ENCODE data around the gene GLIS1. TPM values are rescaled to one million over a fixed set of nuclear protein-coding genes. Genes with fewer than 3 reads are reported as not detected.

GLIS1 gene
- total RNA-seq, 1 donor from 2014 or later, result 1.6 TPM

DNA sequence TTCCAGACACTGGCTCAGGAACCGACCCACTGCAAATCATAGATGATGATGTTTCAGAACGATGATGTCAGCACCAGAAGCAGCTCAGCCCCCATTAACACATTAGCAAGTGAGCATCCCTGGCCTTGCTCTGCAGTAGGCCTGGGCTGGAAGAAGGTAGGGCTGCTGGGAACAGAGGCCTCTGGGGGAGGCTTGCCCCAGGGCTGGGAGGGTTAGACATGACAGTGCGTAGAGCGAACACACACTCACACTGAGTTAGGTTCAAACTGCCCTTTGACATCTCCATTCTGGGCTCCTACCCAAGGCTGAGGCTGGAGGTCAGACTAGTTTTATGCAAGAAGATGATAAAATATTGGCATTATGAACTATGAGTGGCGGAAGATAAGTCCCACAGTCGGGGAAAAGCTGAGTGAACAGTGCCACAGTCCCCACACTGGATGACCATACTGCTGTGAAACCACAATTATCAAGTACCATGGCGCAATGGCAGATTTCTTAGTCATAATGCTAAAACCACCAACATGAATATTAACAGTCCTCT, 188.7 kb downstream of the GLIS1 start:
- Mint-ChIP-seq H3K4me1 (no peaks in the 10 kb centered on the region), H3K27me3 (ENCODE audit: low read depth) (peaks cover 5% of the 10 kb centered on the region), H3K9me3 (no peaks in the 10 kb centered on the region), H3K27ac (no peak overlapping the region), H3K36me3 (no peaks in the 10 kb centered on the region), H3K4me3 (no peak overlapping the region)
- TF ChIP-seq, protein P1, sequence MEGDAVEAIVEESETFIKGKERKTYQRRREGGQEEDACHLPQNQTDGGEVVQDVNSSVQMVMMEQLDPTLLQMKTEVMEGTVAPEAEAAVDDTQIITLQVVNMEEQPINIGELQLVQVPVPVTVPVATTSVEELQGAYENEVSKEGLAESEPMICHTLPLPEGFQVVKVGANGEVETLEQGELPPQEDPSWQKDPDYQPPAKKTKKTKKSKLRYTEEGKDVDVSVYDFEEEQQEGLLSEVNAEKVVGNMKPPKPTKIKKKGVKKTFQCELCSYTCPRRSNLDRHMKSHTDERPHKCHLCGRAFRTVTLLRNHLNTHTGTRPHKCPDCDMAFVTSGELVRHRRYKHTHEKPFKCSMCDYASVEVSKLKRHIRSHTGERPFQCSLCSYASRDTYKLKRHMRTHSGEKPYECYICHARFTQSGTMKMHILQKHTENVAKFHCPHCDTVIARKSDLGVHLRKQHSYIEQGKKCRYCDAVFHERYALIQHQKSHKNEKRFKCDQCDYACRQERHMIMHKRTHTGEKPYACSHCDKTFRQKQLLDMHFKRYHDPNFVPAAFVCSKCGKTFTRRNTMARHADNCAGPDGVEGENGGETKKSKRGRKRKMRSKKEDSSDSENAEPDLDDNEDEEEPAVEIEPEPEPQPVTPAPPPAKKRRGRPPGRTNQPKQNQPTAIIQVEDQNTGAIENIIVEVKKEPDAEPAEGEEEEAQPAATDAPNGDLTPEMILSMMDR (IDR thresholded peaks at IDR 0.05; ENCODE audit: unreplicated experiment), result no peak
- DNase-seq (ENCODE audit: low spot score in 2 of 2, unreplicated experiment in 2 of 2), result peak in 1 of 2 experiments; percentile 14

DNA sequence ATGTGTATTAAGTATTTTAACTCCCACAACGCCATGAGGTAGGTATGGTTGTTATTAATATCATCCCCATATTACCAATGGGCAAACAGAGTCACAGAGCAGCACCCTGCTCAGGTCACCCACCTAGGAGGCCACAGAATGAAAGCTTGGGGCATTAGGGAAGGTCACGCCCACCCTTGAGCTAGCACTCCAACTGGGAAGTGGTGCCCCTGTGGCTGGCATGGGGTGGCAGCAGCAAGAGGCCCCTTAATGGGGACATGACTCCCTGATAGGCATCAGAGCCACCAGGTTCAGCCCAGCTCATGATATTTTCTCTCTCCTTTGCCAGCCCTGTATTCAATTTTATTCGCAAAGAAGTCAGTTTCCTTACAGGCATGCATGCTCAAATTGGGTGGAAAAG, 189.2 kb downstream of the GLIS1 start:
- H3K4me1 Mint-ChIP-seq, result no peaks in the 10 kb centered on the region
- H3K36me3 Mint-ChIP-seq, result no peaks in the 10 kb centered on the region
- H3K4me3 Mint-ChIP-seq, result no peak overlapping the region
- H3K9me3 Mint-ChIP-seq, result no peaks in the 10 kb centered on the region
- DNase-seq (ENCODE audit: low spot score in 2 of 2, unreplicated experiment in 2 of 2), result no peak
- TF ChIP-seq, protein P1 (IDR thresholded peaks at IDR 0.05; ENCODE audit: unreplicated experiment), result no peak
- no peak overlapping the region for H3K27ac Mint-ChIP-seq
- peaks cover 6% of the 10 kb centered on the region for H3K27me3 Mint-ChIP-seq (ENCODE audit: low read depth)

DNA sequence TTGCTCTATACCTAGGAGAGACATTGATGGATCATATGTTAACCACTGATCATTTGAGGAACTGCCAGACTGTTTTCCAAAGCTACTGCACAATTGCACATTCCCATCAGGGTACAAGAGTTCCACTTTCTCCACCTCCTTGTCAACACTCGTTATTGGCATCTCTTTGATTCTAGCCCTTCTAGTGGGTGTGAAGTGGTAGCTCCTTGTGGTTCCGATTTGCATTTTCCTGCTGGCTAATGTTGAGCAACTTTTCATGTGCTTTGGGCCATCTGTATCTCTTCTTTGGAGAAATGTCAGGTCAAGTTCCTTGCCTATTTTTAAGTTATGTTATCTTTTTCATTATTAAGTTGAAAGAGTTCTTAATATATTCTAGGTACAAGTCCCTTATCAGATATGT, 189.7 kb downstream of the GLIS1 start:
- TF ChIP-seq, protein P1 (IDR thresholded peaks at IDR 0.05; ENCODE audit: unreplicated experiment), result no peak
- Mint-ChIP-seq H3K36me3 (no peaks in the 10 kb centered on the region), H3K4me3 (no peak overlapping the region), H3K4me1 (no peaks in the 10 kb centered on the region), H3K27ac (no peak overlapping the region), H3K9me3 (no peaks in the 10 kb centered on the region), H3K27me3 (ENCODE audit: low read depth) (peaks cover 6% of the 10 kb centered on the region)
- DNase-seq (ENCODE audit: low spot score in 2 of 2, unreplicated experiment in 2 of 2), result no peak

DNA sequence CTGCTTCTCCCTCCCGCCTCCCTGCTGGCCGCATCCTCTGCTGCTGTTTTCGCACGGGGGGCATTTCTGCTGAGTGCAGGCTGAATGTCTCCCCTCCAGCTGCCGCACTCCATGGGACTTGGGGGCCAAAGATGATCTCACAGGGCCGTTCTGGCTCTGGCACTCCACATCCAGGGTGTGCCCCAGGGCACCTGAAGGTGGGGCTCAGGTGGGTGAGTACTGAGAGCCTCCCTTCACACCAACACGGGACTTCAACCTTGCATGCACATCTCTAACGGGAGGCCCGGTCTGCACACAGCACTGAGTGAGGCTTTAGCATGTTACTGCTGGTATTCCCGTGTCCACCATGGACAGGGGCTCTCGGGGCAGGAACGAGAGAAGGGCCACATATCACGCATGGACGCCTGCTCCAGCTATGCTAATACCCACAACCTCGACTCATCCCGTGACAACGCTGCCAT, 190.9 kb downstream of the GLIS1 start:
- peaks cover 2% of the 10 kb centered on the region for H3K27me3 Mint-ChIP-seq (ENCODE audit: low read depth)
- TF ChIP-seq, protein P1 (IDR thresholded peaks at IDR 0.05; ENCODE audit: unreplicated experiment), result no peak
- H3K9me3 Mint-ChIP-seq, result no peaks in the 10 kb centered on the region
- H3K36me3 Mint-ChIP-seq, result no peaks in the 10 kb centered on the region
- peak in 1 of 2 experiments; percentile 0 for DNase-seq (ENCODE audit: low spot score in 2 of 2, unreplicated experiment in 2 of 2)
- no peak overlapping the region for H3K27ac Mint-ChIP-seq
- no peak overlapping the region for H3K4me3 Mint-ChIP-seq
- H3K4me1 Mint-ChIP-seq, result peaks cover 8% of the 10 kb centered on the region

DNA sequence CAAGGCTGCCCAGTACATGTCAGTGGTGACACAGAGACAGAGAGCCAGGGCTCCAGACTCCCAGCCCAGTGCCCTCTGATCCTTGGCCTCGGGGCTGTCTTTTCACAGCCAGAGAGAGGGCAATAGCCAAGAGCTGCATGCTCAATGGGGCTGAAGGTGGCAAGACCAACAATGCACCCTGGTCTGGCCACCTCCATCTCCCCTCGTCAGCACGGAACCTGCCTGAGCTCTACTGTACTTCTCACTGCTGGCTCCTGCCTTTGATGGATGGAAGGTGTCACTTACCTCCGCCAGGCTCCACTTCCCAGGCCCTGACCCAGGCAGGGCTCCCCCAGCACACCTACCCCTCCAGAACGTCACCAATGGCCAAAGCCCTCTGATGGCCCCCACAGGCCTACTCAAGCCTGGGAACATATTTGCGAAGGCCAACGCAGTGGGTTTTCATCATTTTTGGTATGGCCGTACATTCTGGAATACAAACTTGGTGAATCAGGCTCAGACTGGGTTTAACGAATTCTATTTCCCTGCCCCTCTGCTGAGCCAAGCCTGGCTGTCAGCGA, 191.7 kb downstream of the GLIS1 start:
- no peak overlapping the region for H3K4me3 Mint-ChIP-seq
- peak in 1 of 2 experiments; percentile 5 for DNase-seq (ENCODE audit: low spot score in 2 of 2, unreplicated experiment in 2 of 2)
- peaks cover 2% of the 10 kb centered on the region for H3K27me3 Mint-ChIP-seq (ENCODE audit: low read depth)
- H3K4me1 Mint-ChIP-seq, result peaks cover 13% of the 10 kb centered on the region
- TF ChIP-seq, protein P1 (IDR thresholded peaks at IDR 0.05; ENCODE audit: unreplicated experiment), result no peak
- H3K36me3 Mint-ChIP-seq, result no peaks in the 10 kb centered on the region
- no peaks in the 10 kb centered on the region for H3K9me3 Mint-ChIP-seq
- no peak overlapping the region for H3K27ac Mint-ChIP-seq

Measured in mesothelial cell of epicardium (in vitro differentiated cells).